Measurements from ENCODE around the gene EFCC1. TPM values are rescaled to one million over a fixed set of nuclear protein-coding genes. Genes with fewer than 3 reads are reported as not detected.

EFCC1 gene
- total RNA-seq, 8 experiments from 2014 or later: 0.09 to 10.5 (median 0.29) TPM; not detected in 1

- 13 to 100% (median 100%) methylated on average over 1 to 3 of the region's 3 CpGs; no CpG with 5 or more reads in 2 of the 10 experiments for WGBS, 10 experiments
- no peak overlapping the region for H3K27ac ChIP-seq
- in situ Hi-C loops (cut with MboI; ENCODE audit: low pct_unique_long_range_greater_than_20kb in 2 of 9, low sequenced_read_pairs in 9 of 9, unreplicated experiment in 9 of 9): loop anchor here in 1 of 9 experiments (25.0 kb wide), 1 partner anchor 253 kb away; the partner anchor contains the start of gene COPG1
- H3K4me3 ChIP-seq: no peak overlapping the region
- peak in 1 of 8 experiments; percentile 53 for ATAC-seq (replicated peaks in 6 of 8)
- H3K4me1 ChIP-seq (replicated peaks in 1 of 2): no peaks in the 10 kb centered on the region
These were observed 16.5 kb upstream of the EFCC1 start for GRCh38 chr3:128984596-128984995.

GRCh38 chr3:128987302-128988100, 13.6 kb upstream of the EFCC1 start:
- H3K4me1 ChIP-seq (replicated peaks in 1 of 2): no peaks in the 10 kb centered on the region
- H3K4me3 ChIP-seq: no peak overlapping the region
- WGBS, 10 experiments: 53 to 95% (median 80%) methylated on average over 1 to 8 of the region's 15 CpGs; no CpG with 5 or more reads in 1 of the 10 experiments
- in situ Hi-C loops (cut with MboI; ENCODE audit: low pct_unique_long_range_greater_than_20kb in 2 of 9, low sequenced_read_pairs in 9 of 9, unreplicated experiment in 9 of 9): loop anchor here in 1 of 9 experiments (25.0 kb wide), 1 partner anchor 250 kb away; the partner anchor contains the start of gene COPG1
- ATAC-seq (replicated peaks in 6 of 8): peak in 2 of 8 experiments; percentile 13 to 22
- no peak overlapping the region for H3K27ac ChIP-seq

- H3K4me3 ChIP-seq: no peak overlapping the region
- WGBS, 10 experiments: 18 to 100% (median 91%) methylated on average over 1 to 8 of the region's 8 CpGs; no CpG with 5 or more reads in 3 of the 10 experiments
- in situ Hi-C loops (cut with MboI; ENCODE audit: low pct_unique_long_range_greater_than_20kb in 2 of 9, low sequenced_read_pairs in 9 of 9, unreplicated experiment in 9 of 9): loop anchor here in 1 of 9 experiments (25.0 kb wide), 1 partner anchor 249 kb away; the partner anchor contains the start of gene COPG1
- no peak overlapping the region for H3K27ac ChIP-seq
- no peak for ATAC-seq (replicated peaks in 6 of 8)
- peaks cover 6 to 7% of the 10 kb centered on the region in 2 donors for H3K4me1 ChIP-seq (replicated peaks in 1 of 2)
These were observed 12.8 kb upstream of the EFCC1 start for GRCh38 chr3:128988286-128988685.

- H3K4me3 ChIP-seq: no peak overlapping the region
- ATAC-seq (replicated peaks in 6 of 8): no peak
- WGBS, 10 experiments: 40 to 100% (median 88%) methylated on average over 1 to 9 of the region's 18 CpGs; no CpG with 5 or more reads in 3 of the 10 experiments
- in situ Hi-C loops (cut with MboI; ENCODE audit: low pct_unique_long_range_greater_than_20kb in 2 of 9, low sequenced_read_pairs in 9 of 9, unreplicated experiment in 9 of 9): loop anchor here in 1 of 9 experiments (25.0 kb wide), 1 partner anchor 246 kb away; the partner anchor contains the start of gene COPG1
- no peak overlapping the region for H3K27ac ChIP-seq
- H3K4me1 ChIP-seq (replicated peaks in 1 of 2): peaks cover 7 to 13% of the 10 kb centered on the region in 2 donors
These were observed 9.7 kb upstream of the EFCC1 start for GRCh38 chr3:128991355-128991895.

- Histone ChIP-seq H3K27ac (no peak overlapping the region), H3K4me1 (replicated peaks in 1 of 2) (peaks cover 7 to 13% of the 10 kb centered on the region in 2 donors), H3K4me3 (peak overlapping the region; percentile 35 to 52 (median 43))
- ATAC-seq (replicated peaks in 6 of 8): peak in 4 of 8 experiments; percentile 8 to 26 (median 19)
- 40 to 100% (median 80%) methylated on average over 1 to 10 of the region's 20 CpGs; no CpG with 5 or more reads in 5 of the 10 experiments for WGBS, 10 experiments
- in situ Hi-C loops (cut with MboI; ENCODE audit: low pct_unique_long_range_greater_than_20kb in 2 of 9, low sequenced_read_pairs in 9 of 9, unreplicated experiment in 9 of 9): loop anchor here in 1 of 9 experiments (25.0 kb wide), 1 partner anchor 244 kb away; the partner anchor contains the start of gene COPG1
These were observed 8.1 kb upstream of the EFCC1 start for GRCh38 chr3:128992926-128993460.

GRCh38 chr3:128993461-128994172, 7.5 kb upstream of the EFCC1 start, which contains the start of gene CFAP92:
CFAP92 (minus strand) TSS chr3:128994076; CDS start chr3:128993304, 772 bp downstream.
- Histone ChIP-seq H3K4me1 (replicated peaks in 1 of 2) (peaks cover 11 to 18% of the 10 kb centered on the region in 2 donors), H3K27ac (no peak within 1 kb of the TSS), H3K4me3 (peak within 1 kb of the TSS; percentile 35 to 52 (median 43))
- 7 to 20% (median 13%) methylated on average over 1 to 11 of the region's 57 CpGs; no CpG with 5 or more reads in 5 of the 10 experiments for WGBS, 10 experiments
- ATAC-seq (replicated peaks in 6 of 8): peak; percentile 91 to 100 (median 98)
- in situ Hi-C loops (cut with MboI; ENCODE audit: low pct_unique_long_range_greater_than_20kb in 2 of 9, low sequenced_read_pairs in 9 of 9, unreplicated experiment in 9 of 9): loop anchor here in 1 of 9 experiments (25.0 kb wide), 1 partner anchor 244 kb away; the partner anchor contains the start of gene COPG1

GRCh38 chr3:128994173-128994512, 7.0 kb upstream of the EFCC1 start:
- H3K4me3 ChIP-seq: peak overlapping the region; percentile 35 to 52 (median 43)
- no peak for ATAC-seq (replicated peaks in 6 of 8)
- WGBS, 10 experiments: 0 to 30% (median 6%) methylated on average over 1 to 6 of the region's 13 CpGs; no CpG with 5 or more reads in 3 of the 10 experiments
- H3K4me1 ChIP-seq (replicated peaks in 1 of 2): peaks cover 17 to 23% of the 10 kb centered on the region in 2 donors
- in situ Hi-C loops (cut with MboI; ENCODE audit: low pct_unique_long_range_greater_than_20kb in 2 of 9, low sequenced_read_pairs in 9 of 9, unreplicated experiment in 9 of 9): loop anchor here in 1 of 9 experiments (25.0 kb wide), 1 partner anchor 243 kb away; the partner anchor contains the start of gene COPG1
- H3K27ac ChIP-seq: no peak overlapping the region

GRCh38 chr3:128994581-128995546, 6.2 kb upstream of the EFCC1 start:
- in situ Hi-C loops (cut with MboI; ENCODE audit: low pct_unique_long_range_greater_than_20kb in 2 of 9, low sequenced_read_pairs in 9 of 9, unreplicated experiment in 9 of 9): loop anchor here in 1 of 9 experiments (25.0 kb wide), 1 partner anchor 242 kb away; the partner anchor contains the start of gene COPG1
- no peak for ATAC-seq (replicated peaks in 6 of 8)
- Histone ChIP-seq H3K4me3 (peak overlapping the region in 2 of 5 donors; percentile 43 to 52), H3K27ac (no peak overlapping the region), H3K4me1 (replicated peaks in 1 of 2) (peaks cover 18 to 31% of the 10 kb centered on the region in 2 donors)
- 52 to 90% (median 75%) methylated on average over 2 to 7 of the region's 19 CpGs; no CpG with 5 or more reads in 3 of the 10 experiments for WGBS, 10 experiments

GRCh38 chr3:128995737-128996136, 5.4 kb upstream of the EFCC1 start:
- in situ Hi-C loops (cut with MboI; ENCODE audit: low pct_unique_long_range_greater_than_20kb in 2 of 9, low sequenced_read_pairs in 9 of 9, unreplicated experiment in 9 of 9): loop anchor here in 1 of 9 experiments (25.0 kb wide), 1 partner anchor 242 kb away; the partner anchor contains the start of gene COPG1
- ATAC-seq (replicated peaks in 6 of 8): no peak

GRCh38 chr3:128996200-128996599, 4.9 kb upstream of the EFCC1 start:
- no peak for ATAC-seq (replicated peaks in 6 of 8)
- in situ Hi-C loops (cut with MboI; ENCODE audit: low pct_unique_long_range_greater_than_20kb in 2 of 9, low sequenced_read_pairs in 9 of 9, unreplicated experiment in 9 of 9): loop anchor here in 1 of 9 experiments (25.0 kb wide), 1 partner anchor 241 kb away; the partner anchor contains the start of gene COPG1
- WGBS, 10 experiments: 50 to 100% (median 86%) methylated on average over 1 of the region's 1 CpG; no CpG with 5 or more reads in 7 of the 10 experiments
- H3K4me3 ChIP-seq: no peak overlapping the region
- peaks cover 20 to 41% of the 10 kb centered on the region in 2 donors for H3K4me1 ChIP-seq (replicated peaks in 1 of 2)
- no peak overlapping the region for H3K27ac ChIP-seq

More at GRCh38 chr3:128995737-128996136, 5.4 kb upstream of the EFCC1 start:
- Histone ChIP-seq H3K4me1 (replicated peaks in 1 of 2) (peaks cover 18 to 37% of the 10 kb centered on the region in 2 donors), H3K27ac (no peak overlapping the region), H3K4me3 (no peak overlapping the region)
- WGBS, 10 experiments: 0 to 83% (median 80%) methylated on average over 1 of the region's 1 CpG; no CpG with 5 or more reads in 5 of the 10 experiments

GRCh38 chr3:128996726-128997125, 4.4 kb upstream of the EFCC1 start:
- Histone ChIP-seq H3K4me3 (no peak overlapping the region), H3K27ac (no peak overlapping the region), H3K4me1 (replicated peaks in 1 of 2) (peaks cover 20 to 41% of the 10 kb centered on the region in 2 donors)
- no peak for ATAC-seq (replicated peaks in 6 of 8)
- in situ Hi-C loops (cut with MboI; ENCODE audit: low pct_unique_long_range_greater_than_20kb in 2 of 9, low sequenced_read_pairs in 9 of 9, unreplicated experiment in 9 of 9): loop anchor here in 1 of 9 experiments (25.0 kb wide), 1 partner anchor 241 kb away; the partner anchor contains the start of gene COPG1
- WGBS, 10 experiments: 95% methylated on average over 3 of the region's 5 CpGs; no CpG with 5 or more reads in 9 of the 10 experiments

Measured in motor neuron (in vitro differentiated cells).